ENCODE measurements around the gene DLGAP1. TPM values are rescaled to one million over a fixed set of nuclear protein-coding genes. Genes with fewer than 3 reads are reported as not detected.

Gene DLGAP1
- total RNA-seq, 1 donor from 2014 or later: 0.05 TPM

GRCh38 chr18:3599861-3600260, 855.2 kb downstream of the DLGAP1 start:
- no peak for DNase-seq
- no peak overlapping the region for H3K4me3 ChIP-seq
- no peaks in the 10 kb centered on the region for H3K27me3 ChIP-seq (ENCODE audit: low read depth)
- peaks cover 64% of the 10 kb centered on the region for H3K4me1 ChIP-seq
- peak overlapping the region; percentile 99 for H3K27ac ChIP-seq (replicated peaks)
- H3K9me3 ChIP-seq (replicated peaks): no peaks in the 10 kb centered on the region
- TF ChIP-seq CTCF (IDR thresholded peaks at IDR 0.05; ENCODE audit: borderline replicate concordance): no peak
- H3K36me3 ChIP-seq: no peaks in the 10 kb centered on the region
- intact Hi-C loops (cut with micrococcal nuclease): no loop called here

- H3K36me3 ChIP-seq: no peaks in the 10 kb centered on the region
- no peaks in the 10 kb centered on the region for H3K9me3 ChIP-seq (replicated peaks)
- H3K4me1 ChIP-seq: peaks cover 63% of the 10 kb centered on the region
- H3K27ac ChIP-seq (replicated peaks): peak overlapping the region; percentile 99
- no peak overlapping the region for H3K4me3 ChIP-seq
- DNase-seq: no peak
- intact Hi-C loops (cut with micrococcal nuclease): no loop called here
- no peaks in the 10 kb centered on the region for H3K27me3 ChIP-seq (ENCODE audit: low read depth)
- TF ChIP-seq CTCF (IDR thresholded peaks at IDR 0.05; ENCODE audit: borderline replicate concordance): no peak
These were observed 855.9 kb downstream of the DLGAP1 start for GRCh38 chr18:3599195-3599594.

- H3K9me3 ChIP-seq (replicated peaks): no peaks in the 10 kb centered on the region
- intact Hi-C loops (cut with micrococcal nuclease): no loop called here
- H3K27me3 ChIP-seq (ENCODE audit: low read depth): no peaks in the 10 kb centered on the region
- H3K36me3 ChIP-seq: no peaks in the 10 kb centered on the region
- H3K27ac ChIP-seq (replicated peaks): peak overlapping the region; percentile 99
- peaks cover 58% of the 10 kb centered on the region for H3K4me1 ChIP-seq
- no peak for TF ChIP-seq CTCF (IDR thresholded peaks at IDR 0.05; ENCODE audit: borderline replicate concordance)
- DNase-seq: no peak
- no peak overlapping the region for H3K4me3 ChIP-seq
These were observed 856.5 kb downstream of the DLGAP1 start for GRCh38 chr18:3598581-3598980.

GRCh38 chr18:3597409-3598357, 857.4 kb downstream of the DLGAP1 start:
- TF ChIP-seq CTCF (IDR thresholded peaks at IDR 0.05; ENCODE audit: borderline replicate concordance): no peak
- H3K27me3 ChIP-seq (ENCODE audit: low read depth): no peaks in the 10 kb centered on the region
- H3K36me3 ChIP-seq: no peaks in the 10 kb centered on the region
- H3K27ac ChIP-seq (replicated peaks): peak overlapping the region; percentile 99
- H3K9me3 ChIP-seq (replicated peaks): no peaks in the 10 kb centered on the region
- peak overlapping the region; percentile 64 for H3K4me3 ChIP-seq
- H3K4me1 ChIP-seq: peaks cover 57% of the 10 kb centered on the region
- no peak for DNase-seq
- intact Hi-C loops (cut with micrococcal nuclease): no loop called here

- intact Hi-C loops (cut with micrococcal nuclease): no loop called here
- Histone ChIP-seq H3K4me3 (peak overlapping the region; percentile 64), H3K36me3 (no peaks in the 10 kb centered on the region), H3K9me3 (replicated peaks) (no peaks in the 10 kb centered on the region), H3K27me3 (ENCODE audit: low read depth) (no peaks in the 10 kb centered on the region), H3K27ac (replicated peaks) (peak overlapping the region; percentile 99), H3K4me1 (peaks cover 54% of the 10 kb centered on the region)
- peak; percentile 34 for TF ChIP-seq CTCF (IDR thresholded peaks at IDR 0.05; ENCODE audit: borderline replicate concordance)
- peak; percentile 42 for DNase-seq
These were observed 858.3 kb downstream of the DLGAP1 start for GRCh38 chr18:3596637-3597384.
